Measurements from ENCODE around the gene RAB34. TPM values are rescaled to one million over a fixed set of nuclear protein-coding genes. Genes with fewer than 3 reads are reported as not detected.
A peak's percentile ranks its signal among the peaks of the same experiment; 100 is the strongest.

RAB34 gene
- total RNA-seq, 1 experiment from 2014 or later: 105 TPM

DNA sequence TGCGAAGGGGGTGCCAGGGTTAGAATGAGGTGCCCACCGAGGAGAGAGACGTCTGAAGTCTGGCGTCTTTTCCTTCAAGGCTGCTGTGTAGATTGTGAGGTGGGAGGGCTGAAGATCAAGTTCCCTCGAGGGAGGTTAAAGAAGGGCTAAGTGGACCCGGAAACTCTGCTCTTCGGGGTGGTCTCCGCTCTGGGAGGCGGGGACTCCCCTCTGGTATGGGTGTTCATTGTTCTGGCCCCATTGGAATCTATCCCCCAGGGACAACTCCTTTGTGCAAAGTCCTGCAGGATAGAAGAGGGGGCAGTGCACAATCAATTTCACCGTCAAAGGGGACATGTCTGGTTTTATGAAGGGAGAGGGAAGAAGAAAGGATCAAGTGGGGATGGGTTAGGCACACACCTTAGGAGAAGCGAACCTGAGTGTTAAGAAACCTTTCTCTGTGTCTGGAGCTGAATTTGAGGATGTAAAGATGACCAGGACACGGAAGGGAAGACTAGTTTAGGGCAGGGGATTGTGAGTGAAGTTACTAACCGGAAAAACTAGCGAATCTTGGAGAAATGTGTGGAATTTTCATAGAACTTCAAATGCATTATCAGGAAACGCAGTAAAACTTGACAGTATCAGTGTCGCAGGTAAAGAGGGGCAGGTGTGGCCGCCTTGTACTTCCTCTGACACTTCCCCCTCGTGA, 809 bp upstream of the RAB34 start:
- intact Hi-C loops (cut with micrococcal nuclease): loop anchor here (2.0 kb wide), 1 partner anchor 72 kb away; no protein-coding TSS in a partner anchor
- CTCF ChIA-PET: interaction anchor here (1.4 kb wide), 1 partner anchor 72 kb away, joined by 8 read pairs; no protein-coding TSS in a partner anchor
- no peak for TF ChIP-seq CTCF (IDR thresholded peaks at IDR 0.05; ENCODE audit: unreplicated experiment)
- POLR2A ChIA-PET: interaction anchor here (1.2 to 18.0 kb wide), 7 partner anchors 10 to 232 kb away, joined by 5 to 1135 read pairs (median 73); partner anchors contain the start of genes BLTP2, NEK8, PHF12 and SDF2
- BruUV-seq (replicated peaks): no TSS peak
- no peaks in the 10 kb centered on the region for H3K27me3 Mint-ChIP-seq (ENCODE audit: insufficient read depth, unreplicated experiment)
- H3K36me3 Mint-ChIP-seq (ENCODE audit: insufficient read depth, unreplicated experiment): peaks cover 65% of the 10 kb centered on the region
- H3K9me3 Mint-ChIP-seq (ENCODE audit: unreplicated experiment): no peaks in the 10 kb centered on the region
- peaks cover 31% of the 10 kb centered on the region for H3K4me1 Mint-ChIP-seq (ENCODE audit: insufficient read depth, unreplicated experiment)
- DNase-seq (ENCODE audit: unreplicated experiment): no peak
- peak overlapping the region; percentile 97 for H3K27ac Mint-ChIP-seq (ENCODE audit: low read depth, unreplicated experiment)
- peak overlapping the region; percentile 91 for H3K4me3 Mint-ChIP-seq (ENCODE audit: unreplicated experiment)

DNA sequence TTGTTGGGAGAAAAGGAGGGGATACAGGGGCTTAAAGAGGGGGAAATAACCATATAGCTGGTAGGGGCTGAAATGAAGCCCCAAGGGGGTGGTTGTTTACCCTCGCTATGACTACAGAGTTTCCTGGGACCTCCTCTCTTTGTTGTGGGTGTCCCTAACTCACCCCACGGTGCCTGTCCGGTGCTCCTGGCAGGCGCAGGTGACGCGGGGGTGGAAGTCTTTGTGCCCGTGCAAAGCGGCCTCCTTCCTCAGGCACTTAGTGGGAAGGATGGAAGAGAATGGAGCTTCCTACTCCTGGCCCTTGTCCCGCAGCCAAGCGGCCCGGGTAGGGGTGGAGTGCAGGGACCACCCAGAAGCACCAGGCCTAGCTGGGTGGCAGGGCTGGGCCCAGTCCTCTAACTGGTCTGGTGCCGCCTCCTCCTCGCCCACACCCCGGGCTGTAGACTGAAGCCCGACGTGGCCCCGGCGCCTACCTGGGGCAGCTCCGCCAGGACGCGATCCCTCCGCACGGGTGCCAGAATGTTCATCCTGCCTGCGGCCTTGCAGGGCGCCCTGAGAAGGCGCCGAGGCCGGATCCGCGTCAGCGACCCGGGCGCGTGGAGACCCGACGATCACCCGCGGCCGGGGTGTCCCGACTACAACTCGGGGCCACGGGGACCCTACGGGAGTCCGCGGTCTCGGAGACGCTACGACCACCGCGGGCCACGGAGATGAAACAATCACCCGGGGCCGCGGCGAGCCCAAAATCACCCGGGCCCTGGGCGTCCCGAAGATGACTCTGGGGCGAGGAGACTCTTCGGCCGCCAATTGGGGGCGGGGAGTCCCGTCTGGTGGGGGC, 709 bp downstream of the RAB34 start:
- Mint-ChIP-seq H3K27me3 (ENCODE audit: insufficient read depth, unreplicated experiment) (no peaks in the 10 kb centered on the region), H3K9me3 (ENCODE audit: unreplicated experiment) (no peaks in the 10 kb centered on the region), H3K4me1 (ENCODE audit: insufficient read depth, unreplicated experiment) (peaks cover 36% of the 10 kb centered on the region), H3K36me3 (ENCODE audit: insufficient read depth, unreplicated experiment) (peaks cover 61% of the 10 kb centered on the region), H3K4me3 (ENCODE audit: unreplicated experiment) (peak overlapping the region; percentile 91), H3K27ac (ENCODE audit: low read depth, unreplicated experiment) (peak overlapping the region; percentile 97)
- POLR2A ChIA-PET: interaction anchor here (0.6 to 3.6 kb wide), 16 partner anchors 9 to 675 kb away, joined by 3 to 31 read pairs (median 4); partner anchors contain the start of genes ALDOC, BLTP2, NEK8 and SDF2
- no TSS peak for BruUV-seq (replicated peaks)
- peak; percentile 43 for DNase-seq (ENCODE audit: unreplicated experiment)
- intact Hi-C loops (cut with micrococcal nuclease): no loop called here
- CTCF ChIA-PET: interaction anchor here (0.6 to 2.1 kb wide), 5 partner anchors 9 to 115 kb away, joined by 3 to 12 read pairs (median 3); partner anchors contain the start of gene TLCD1
- no peak for TF ChIP-seq CTCF (IDR thresholded peaks at IDR 0.05; ENCODE audit: unreplicated experiment)

DNA sequence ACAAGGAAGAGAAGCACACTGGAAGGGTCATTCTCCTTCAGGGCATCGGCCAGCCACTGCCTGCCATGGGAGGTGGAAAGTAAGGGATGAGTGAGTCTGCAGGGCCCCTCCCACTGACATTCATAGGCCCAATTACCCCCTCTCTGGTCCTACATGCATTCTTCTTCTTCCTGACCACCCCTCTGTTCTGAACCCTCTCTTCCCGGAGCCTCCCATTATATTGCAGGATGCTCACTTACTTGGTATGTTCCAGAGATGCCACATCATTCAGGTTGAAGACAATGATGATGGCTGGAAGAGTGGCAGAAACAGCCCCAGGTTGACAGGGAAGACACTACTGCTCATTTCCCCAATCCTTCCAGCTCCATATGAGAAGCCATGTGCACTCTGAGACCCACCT, 2.5 kb downstream of the RAB34 start:
- H3K4me3 Mint-ChIP-seq (ENCODE audit: unreplicated experiment): peak overlapping the region; percentile 91
- no peak for DNase-seq (ENCODE audit: unreplicated experiment)

More for the DNA sequence above, 2.5 kb downstream of the RAB34 start:
- intact Hi-C loops (cut with micrococcal nuclease): no loop called here
- no peaks in the 10 kb centered on the region for H3K9me3 Mint-ChIP-seq (ENCODE audit: unreplicated experiment)
- peaks cover 42% of the 10 kb centered on the region for H3K4me1 Mint-ChIP-seq (ENCODE audit: insufficient read depth, unreplicated experiment)
- TF ChIP-seq CTCF (IDR thresholded peaks at IDR 0.05; ENCODE audit: unreplicated experiment): no peak
- ChIA-PET CTCF (interaction anchor here (1.1 to 2.1 kb wide), 3 partner anchors 12 to 68 kb away, joined by 5 to 12 read pairs (median 5); partner anchors contain the start of gene TLCD1), POLR2A (interaction anchor here (2.5 to 3.6 kb wide), 2 partner anchors 11 to 53 kb away, joined by 17 to 31 read pairs; partner anchors contain the start of genes SDF2, SUPT6H and TLCD1)
- no TSS peak for BruUV-seq (replicated peaks)
- no peak overlapping the region for H3K27ac Mint-ChIP-seq (ENCODE audit: low read depth, unreplicated experiment)
- no peaks in the 10 kb centered on the region for H3K27me3 Mint-ChIP-seq (ENCODE audit: insufficient read depth, unreplicated experiment)
- peaks cover 49% of the 10 kb centered on the region for H3K36me3 Mint-ChIP-seq (ENCODE audit: insufficient read depth, unreplicated experiment)
